ENCODE results near the gene ZNF615.
A peak's percentile ranks its signal among the peaks of the same experiment; 100 is the strongest.
"Not testable (repeated sequence)": the region's sequence is repeated elsewhere in the genome, so short reads cannot be mapped to it uniquely, and the experiment has no call there.

ZNF615 gene

GRCh38 chr19:51975787-51976186 is 32.2 kb downstream of the ZNF615 start:
- not testable (repeated sequence) for H2BK5ac ChIP-seq (ENCODE audit: low read depth, low read length, poor library complexity, severe bottlenecking); H3K27ac ChIP-seq (ENCODE audit: low read length, poor library complexity, severe bottlenecking); H3K4me3 ChIP-seq (ENCODE audit: insufficient read depth in 1 of 2, low read depth in 1 of 2, low read length in 2 of 2); DNase-seq; H4K91ac ChIP-seq (ENCODE audit: low read length); H3K18ac ChIP-seq (ENCODE audit: low read depth in 1 of 2, low read length in 2 of 2); H3K27me3 ChIP-seq (ENCODE audit: control insufficient read depth in 1 of 2, insufficient read depth in 1 of 2, low read length in 2 of 2); H4K8ac ChIP-seq (ENCODE audit: low read length); H2BK12ac ChIP-seq (ENCODE audit: low read length in 2 of 2); H3K9ac ChIP-seq (ENCODE audit: low read length); H3K23ac ChIP-seq (ENCODE audit: low read length in 2 of 2); H3K4me1 ChIP-seq (ENCODE audit: control insufficient read depth, insufficient read depth, low read depth, low read length); H2BK15ac ChIP-seq (ENCODE audit: low read depth, poor library complexity, severe bottlenecking); H3K4me2 ChIP-seq (ENCODE audit: low read length, poor library complexity, severe bottlenecking); H2AFZ ChIP-seq (ENCODE audit: low read depth, low read length); H2BK120ac ChIP-seq (ENCODE audit: low read depth, low read length); H2AK5ac ChIP-seq (ENCODE audit: low read length, severe bottlenecking); H3K14ac ChIP-seq (ENCODE audit: low read length in 2 of 2); H3K4ac ChIP-seq (ENCODE audit: low read depth in 1 of 2, low read length in 2 of 2)
- Histone ChIP-seq H3K79me1 (replicated peaks; ENCODE audit: low read length, poor library complexity, severe bottlenecking) (peaks cover 36% of the 10 kb centered on the region), H3K36me3 (ENCODE audit: control insufficient read depth in 1 of 2, insufficient read depth in 2 of 2, low read depth in 1 of 2, low read length in 2 of 2) (peaks cover 30 to 67% of the 10 kb centered on the region in 2 experiments), H3K9me3 (ENCODE audit: control insufficient read depth, low read length) (peaks cover 99% of the 10 kb centered on the region)
- 95% methylated on average over 17 of the region's 17 CpGs for WGBS

- Histone ChIP-seq H3K36me3 (ENCODE audit: control insufficient read depth in 1 of 2, insufficient read depth in 2 of 2, low read depth in 1 of 2, low read length in 2 of 2) (peaks cover 48 to 80% of the 10 kb centered on the region in 2 experiments), H3K27ac (ENCODE audit: low read length, poor library complexity, severe bottlenecking) (no peak overlapping the region), H4K8ac (ENCODE audit: low read length) (no peak overlapping the region), H3K27me3 (ENCODE audit: control insufficient read depth in 1 of 2, insufficient read depth in 1 of 2, low read length in 2 of 2) (no peaks in the 10 kb centered on the region), H2AFZ (ENCODE audit: low read depth, low read length) (no peak overlapping the region), H2BK15ac (ENCODE audit: low read depth, poor library complexity, severe bottlenecking) (no peak overlapping the region), H3K79me1 (replicated peaks; ENCODE audit: low read length, poor library complexity, severe bottlenecking) (peaks cover 24% of the 10 kb centered on the region), H3K18ac (ENCODE audit: low read depth in 1 of 2, low read length in 2 of 2) (no peak overlapping the region), H2AK5ac (ENCODE audit: low read length, severe bottlenecking) (no peak overlapping the region), H3K4me2 (ENCODE audit: low read length, poor library complexity, severe bottlenecking) (no peak overlapping the region), H4K91ac (ENCODE audit: low read length) (no peak overlapping the region), H3K4me3 (ENCODE audit: insufficient read depth in 1 of 2, low read depth in 1 of 2, low read length in 2 of 2) (peak overlapping the region in 1 of 2 experiments; percentile 61), H3K4ac (ENCODE audit: low read depth in 1 of 2, low read length in 2 of 2) (no peak overlapping the region), H2BK120ac (ENCODE audit: low read depth, low read length) (no peak overlapping the region), H3K9me3 (ENCODE audit: control insufficient read depth, low read length) (peaks cover 97% of the 10 kb centered on the region), H3K14ac (ENCODE audit: low read length in 2 of 2) (no peak overlapping the region), H3K23ac (ENCODE audit: low read length in 2 of 2) (no peak overlapping the region), H2BK12ac (ENCODE audit: low read length in 2 of 2) (no peak overlapping the region), H3K4me1 (ENCODE audit: control insufficient read depth, insufficient read depth, low read depth, low read length) (no peaks in the 10 kb centered on the region), H2BK5ac (ENCODE audit: low read depth, low read length, poor library complexity, severe bottlenecking) (no peak overlapping the region), H3K9ac (ENCODE audit: low read length) (no peak overlapping the region)
- peak; percentile 41 for DNase-seq
- WGBS = 94% methylated on average over 3 of the region's 4 CpGs
Measured at GRCh38 chr19:51971624-51972023, 36.4 kb downstream of the ZNF615 start.

- Histone ChIP-seq H3K4me1 (ENCODE audit: control insufficient read depth, insufficient read depth, low read depth, low read length) (no peaks in the 10 kb centered on the region), H3K79me1 (replicated peaks; ENCODE audit: low read length, poor library complexity, severe bottlenecking) (peaks cover 18% of the 10 kb centered on the region), H2BK5ac (ENCODE audit: low read depth, low read length, poor library complexity, severe bottlenecking) (no peak overlapping the region), H3K9me3 (ENCODE audit: control insufficient read depth, low read length) (peaks cover 97% of the 10 kb centered on the region), H2BK120ac (ENCODE audit: low read depth, low read length) (no peak overlapping the region), H3K27me3 (ENCODE audit: control insufficient read depth in 1 of 2, insufficient read depth in 1 of 2, low read length in 2 of 2) (no peaks in the 10 kb centered on the region), H3K23ac (ENCODE audit: low read length in 2 of 2) (no peak overlapping the region), H3K18ac (ENCODE audit: low read depth in 1 of 2, low read length in 2 of 2) (no peak overlapping the region), H2AFZ (ENCODE audit: low read depth, low read length) (no peak overlapping the region), H4K8ac (ENCODE audit: low read length) (no peak overlapping the region), H3K14ac (ENCODE audit: low read length in 2 of 2) (no peak overlapping the region), H2AK5ac (ENCODE audit: low read length, severe bottlenecking) (no peak overlapping the region), H2BK12ac (ENCODE audit: low read length in 2 of 2) (no peak overlapping the region), H3K4me3 (ENCODE audit: insufficient read depth in 1 of 2, low read depth in 1 of 2, low read length in 2 of 2) (peak overlapping the region in 1 of 2 experiments; percentile 61), H3K27ac (ENCODE audit: low read length, poor library complexity, severe bottlenecking) (no peak overlapping the region), H3K36me3 (ENCODE audit: control insufficient read depth in 1 of 2, insufficient read depth in 2 of 2, low read depth in 1 of 2, low read length in 2 of 2) (peaks cover 49 to 89% of the 10 kb centered on the region in 2 experiments), H2BK15ac (ENCODE audit: low read depth, poor library complexity, severe bottlenecking) (no peak overlapping the region), H4K91ac (ENCODE audit: low read length) (no peak overlapping the region), H3K4ac (ENCODE audit: low read depth in 1 of 2, low read length in 2 of 2) (no peak overlapping the region), H3K9ac (ENCODE audit: low read length) (no peak overlapping the region), H3K4me2 (ENCODE audit: low read length, poor library complexity, severe bottlenecking) (no peak overlapping the region)
- 100% methylated on average over 1 of the region's 1 CpG for WGBS
- DNase-seq = no peak
Measured at GRCh38 chr19:51970718-51971117, 37.3 kb downstream of the ZNF615 start.

GRCh38 chr19:51965583-51965982 is 42.4 kb downstream of the ZNF615 start:
- 100% methylated on average over 5 of the region's 5 CpGs for WGBS
- peak overlapping the region in 1 of 2 experiments; percentile 63 for H3K4me3 ChIP-seq (ENCODE audit: insufficient read depth in 1 of 2, low read depth in 1 of 2, low read length in 2 of 2)

More at GRCh38 chr19:51965583-51965982, 42.4 kb downstream of the ZNF615 start:
- Histone ChIP-seq H3K18ac (ENCODE audit: low read depth in 1 of 2, low read length in 2 of 2) (no peak overlapping the region), H3K79me1 (replicated peaks; ENCODE audit: low read length, poor library complexity, severe bottlenecking) (peaks cover 9% of the 10 kb centered on the region), H4K91ac (ENCODE audit: low read length) (no peak overlapping the region), H2AK5ac (ENCODE audit: low read length, severe bottlenecking) (no peak overlapping the region), H3K9me3 (ENCODE audit: control insufficient read depth, low read length) (peaks cover 95% of the 10 kb centered on the region), H2BK120ac (ENCODE audit: low read depth, low read length) (no peak overlapping the region), H2BK12ac (ENCODE audit: low read length in 2 of 2) (no peak overlapping the region), H3K23ac (ENCODE audit: low read length in 2 of 2) (no peak overlapping the region), H2BK15ac (ENCODE audit: low read depth, poor library complexity, severe bottlenecking) (no peak overlapping the region), H3K27ac (ENCODE audit: low read length, poor library complexity, severe bottlenecking) (no peak overlapping the region), H2BK5ac (ENCODE audit: low read depth, low read length, poor library complexity, severe bottlenecking) (no peak overlapping the region), H3K4me2 (ENCODE audit: low read length, poor library complexity, severe bottlenecking) (no peak overlapping the region), H3K9ac (ENCODE audit: low read length) (no peak overlapping the region), H4K8ac (ENCODE audit: low read length) (no peak overlapping the region), H3K4ac (ENCODE audit: low read depth in 1 of 2, low read length in 2 of 2) (no peak overlapping the region), H3K4me1 (ENCODE audit: control insufficient read depth, insufficient read depth, low read depth, low read length) (no peaks in the 10 kb centered on the region), H2AFZ (ENCODE audit: low read depth, low read length) (no peak overlapping the region), H3K14ac (ENCODE audit: low read length in 2 of 2) (no peak overlapping the region), H3K36me3 (ENCODE audit: control insufficient read depth in 1 of 2, insufficient read depth in 2 of 2, low read depth in 1 of 2, low read length in 2 of 2) (peaks cover 45 to 76% of the 10 kb centered on the region in 2 experiments), H3K27me3 (ENCODE audit: control insufficient read depth in 1 of 2, insufficient read depth in 1 of 2, low read length in 2 of 2) (no peaks in the 10 kb centered on the region)
- DNase-seq = no peak
